Activated CD8-positive, alpha-beta T cell treated with anti-CD3 and anti-CD28 coated beads, Interleukin-2, amount 10 ng/mL, durations not matched to agents 7 days and 5 days (primary cell): Measurements from ENCODE around the gene BCAR1. TPM values are rescaled to one million over a fixed set of nuclear protein-coding genes. Genes with fewer than 3 reads are reported as not detected.
"Not testable (repeated sequence)": the region's sequence is repeated elsewhere in the genome, so short reads cannot be mapped to it uniquely, and the experiment has no call there.

Source experiments
- ATAC-seq: fragments of 150-1000 bp; cut with Tn5 transposase; one replicate; pipeline ENCODE4 v1.10.0; 2021; ENCODE audit warnings: moderate library complexity
- CTCF ChIA-PET: fragments of 350-600 bp; sonication (Branson Sonifier 250); formaldehyde crosslinking; loops from one replicate; lab custom pipeline; 2021; ENCODE audit warnings: antibody characterized with exemption; lab: Charles Lee
- POLR2A ChIA-PET: fragments of 350-600 bp; sonication (Branson Sonifier 250); formaldehyde crosslinking; loops from one replicate; lab custom pipeline; 2021; ENCODE audit warnings: antibody characterized with exemption; lab: Charles Lee
- DNase-seq: peaks from one replicate; pipeline ENCODE4 v3.0.0-alpha.2; 2020
- H3K27ac Mint-ChIP-seq: one replicate; pipeline ENCODE4 v1.8.0; 2021; ENCODE audit warnings: mild to moderate bottlenecking, mixed read lengths
- H3K27me3 Mint-ChIP-seq: one replicate; pipeline ENCODE4 v1.8.0; 2021; ENCODE audit warnings: low read depth, mixed read lengths
- H3K36me3 Mint-ChIP-seq: one replicate; pipeline ENCODE4 v1.8.0; 2021; ENCODE audit warnings: low read depth, mixed read lengths
- H3K4me1 Mint-ChIP-seq: one replicate; pipeline ENCODE4 v1.8.0; 2021; ENCODE audit warnings: low read depth, mixed read lengths
- H3K4me3 Mint-ChIP-seq: one replicate; pipeline ENCODE4 v1.8.0; 2021; ENCODE audit warnings: mild to moderate bottlenecking, mixed read lengths
- H3K9me3 Mint-ChIP-seq: one replicate; pipeline ENCODE4 v1.8.0; 2022; ENCODE audit warnings: mixed read lengths; ENCODE audit not compliant: insufficient read depth
- total RNA-seq, 2 experiments: library from RNA; stranded (reverse); gene quantifications; one replicate each; pipeline ENCODE4 v1.2.3, GENCODE V29; 2021

The BCAR1 gene
- total RNA-seq, 2 experiments from 2014 or later, result 0.08 TPM; not detected in 1

DNA sequence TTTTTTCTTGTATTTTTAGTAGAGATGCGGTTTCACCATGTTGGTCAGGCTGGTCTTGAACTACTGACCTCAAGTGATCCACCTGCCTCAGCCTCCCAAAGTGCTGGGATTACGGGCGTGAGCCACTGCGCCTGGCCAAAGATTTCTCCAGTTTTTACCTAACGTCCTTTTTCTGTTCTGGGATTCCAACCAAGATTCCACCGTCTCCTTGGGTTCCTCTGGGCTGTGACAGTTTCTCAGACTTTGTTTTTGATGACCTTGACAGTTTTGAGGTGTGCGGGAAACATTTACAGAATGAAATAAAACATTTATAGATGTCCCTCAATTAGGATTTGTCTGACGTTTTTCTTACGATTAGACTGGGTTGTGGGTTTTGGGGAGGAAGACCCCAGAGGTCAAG is 17.9 kb upstream of the BCAR1 start:
- ATAC-seq, POLR2A ChIA-PET, H3K4me1 Mint-ChIP-seq, H3K36me3 Mint-ChIP-seq, H3K9me3 Mint-ChIP-seq, CTCF ChIA-PET, H3K27ac Mint-ChIP-seq, H3K4me3 Mint-ChIP-seq, DNase-seq: not testable (repeated sequence)
- H3K27me3 Mint-ChIP-seq, result peaks cover 38% of the 10 kb centered on the region

DNA sequence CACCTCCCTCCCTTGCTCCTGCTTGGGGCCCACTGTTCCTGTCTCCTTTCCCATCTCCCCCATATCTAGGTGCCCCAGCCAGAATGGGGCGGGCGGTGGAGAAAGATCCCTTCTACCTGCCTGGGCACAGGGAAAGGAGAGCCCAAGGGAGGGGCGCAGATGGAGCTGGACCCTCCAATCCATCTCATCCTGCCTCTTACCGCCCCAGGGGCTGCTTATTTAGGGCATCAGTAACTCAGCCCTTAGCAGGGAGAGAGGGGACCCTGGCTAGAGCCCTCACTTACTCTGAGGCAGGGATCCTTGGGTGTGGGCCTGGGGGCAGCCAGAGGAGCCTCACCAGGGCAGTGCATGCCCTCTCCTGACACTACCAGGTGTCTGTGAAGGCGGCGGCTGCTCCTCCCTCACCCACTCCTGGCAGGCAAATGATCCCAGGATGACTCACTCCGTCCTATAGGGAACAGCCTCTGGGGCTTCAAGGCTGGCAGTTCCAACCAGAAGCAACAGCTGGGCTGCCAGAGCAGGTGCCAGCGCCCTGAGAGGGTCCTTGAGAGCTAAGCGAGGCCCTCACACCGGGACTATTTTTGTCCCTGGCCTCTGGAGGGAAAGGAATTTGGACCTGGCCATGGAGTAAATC is 16.3 kb upstream of the BCAR1 start:
- ATAC-seq (no peak), DNase-seq (no peak)
- Mint-ChIP-seq H3K27me3 (peaks cover 43% of the 10 kb centered on the region), H3K4me3 (no peak overlapping the region), H3K27ac (no peak overlapping the region), H3K9me3 (no peaks in the 10 kb centered on the region), H3K36me3 (no peaks in the 10 kb centered on the region), H3K4me1 (peaks cover 3% of the 10 kb centered on the region)
- ChIA-PET CTCF (interaction anchor here (1.3 kb wide), 1 partner anchor 69 kb away, joined by 3 read pairs; no protein-coding TSS in a partner anchor), POLR2A (no interaction called here)

DNA sequence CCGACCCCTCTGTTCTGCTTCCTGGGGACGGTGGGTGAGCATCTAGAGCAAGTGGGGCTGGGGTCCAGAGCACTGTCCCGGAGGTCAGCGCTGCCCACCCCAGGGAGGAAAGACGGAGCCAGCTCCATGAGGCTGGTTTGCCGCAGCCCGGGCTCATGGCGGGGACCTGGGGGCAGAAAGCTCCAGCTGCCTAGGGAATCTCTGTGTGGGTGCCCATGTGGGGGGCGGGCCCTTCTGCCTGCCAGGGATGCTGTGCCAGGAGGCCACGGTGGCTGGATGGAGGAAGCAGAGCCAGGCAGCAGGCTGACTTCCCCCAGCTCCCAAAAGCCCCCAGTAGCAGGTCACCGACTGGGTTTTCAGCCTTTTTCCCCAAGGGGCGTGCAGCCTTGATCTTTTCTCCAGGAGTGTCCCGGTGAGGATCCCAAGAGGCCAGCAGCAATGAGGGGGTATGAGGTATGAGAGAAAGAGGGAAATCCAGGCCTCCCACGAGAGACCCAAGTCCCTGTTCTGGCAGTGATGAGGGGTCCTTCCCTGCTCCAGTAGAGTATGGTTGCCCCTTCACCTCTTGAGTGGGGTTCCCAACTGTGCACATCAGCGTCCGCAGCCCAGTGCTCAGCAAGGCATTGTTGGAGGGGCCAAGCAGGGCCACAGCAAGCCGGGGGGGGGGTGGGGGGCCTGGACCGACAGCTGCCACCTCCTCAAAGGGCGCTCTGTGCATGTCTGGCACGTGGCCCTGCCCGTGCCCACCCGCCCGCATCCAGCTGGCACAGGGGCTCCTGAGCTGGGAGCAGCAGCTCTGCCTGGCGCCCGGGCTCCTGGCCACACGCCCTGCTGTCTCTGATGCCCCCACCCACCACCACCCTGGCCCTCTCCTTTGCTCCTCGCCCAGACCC is 15.6 kb upstream of the BCAR1 start:
- ATAC-seq (no peak), DNase-seq (no peak)
- Mint-ChIP-seq H3K4me3 (no peak overlapping the region), H3K4me1 (peaks cover 3% of the 10 kb centered on the region), H3K9me3 (no peaks in the 10 kb centered on the region), H3K36me3 (no peaks in the 10 kb centered on the region), H3K27me3 (peaks cover 44% of the 10 kb centered on the region), H3K27ac (no peak overlapping the region)
- CTCF ChIA-PET, result no interaction called here
- POLR2A ChIA-PET, result no interaction called here

DNA sequence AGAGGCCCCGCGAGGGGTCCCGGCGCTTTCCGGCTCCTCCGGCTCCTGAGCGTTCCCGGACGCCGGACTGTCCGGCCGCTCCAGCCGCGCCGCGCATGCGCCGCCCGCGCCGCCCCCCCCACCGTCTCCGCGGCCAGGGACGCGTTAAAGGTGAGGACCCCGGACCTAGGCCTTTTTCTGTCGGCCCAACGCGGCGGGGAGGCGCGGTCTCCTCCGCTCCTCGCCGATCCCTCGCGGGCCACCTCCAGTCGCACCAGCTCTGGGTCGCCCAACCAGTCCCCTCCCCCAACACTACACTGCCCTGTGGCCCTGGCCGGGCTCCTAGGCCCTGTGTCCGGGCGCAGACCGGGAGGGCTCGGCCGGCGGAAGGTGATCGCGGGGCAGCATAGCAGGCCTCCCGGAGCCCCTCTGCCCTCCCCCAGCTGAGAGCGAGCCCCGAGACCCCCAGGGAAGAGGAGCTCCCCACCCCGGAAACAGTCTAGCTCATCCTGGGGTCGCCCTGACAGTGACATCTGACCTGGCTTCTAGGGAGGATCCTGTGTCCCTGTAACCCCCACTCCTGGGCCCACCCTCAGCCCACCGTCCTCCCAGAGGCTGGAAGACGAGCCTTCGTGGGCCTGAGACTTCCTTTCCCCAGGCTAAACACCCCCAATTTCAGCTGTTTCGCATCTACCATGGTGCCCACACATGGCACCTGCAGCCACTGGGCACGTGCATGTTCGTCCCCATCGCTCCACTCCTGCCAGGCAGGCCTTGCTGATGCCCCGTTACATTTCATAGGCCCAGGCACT is 14.7 kb upstream of the BCAR1 start:
- H3K4me3 Mint-ChIP-seq, result peak overlapping the region; percentile 23
- no peak for DNase-seq
- peaks cover 47% of the 10 kb centered on the region for H3K27me3 Mint-ChIP-seq

DNA sequence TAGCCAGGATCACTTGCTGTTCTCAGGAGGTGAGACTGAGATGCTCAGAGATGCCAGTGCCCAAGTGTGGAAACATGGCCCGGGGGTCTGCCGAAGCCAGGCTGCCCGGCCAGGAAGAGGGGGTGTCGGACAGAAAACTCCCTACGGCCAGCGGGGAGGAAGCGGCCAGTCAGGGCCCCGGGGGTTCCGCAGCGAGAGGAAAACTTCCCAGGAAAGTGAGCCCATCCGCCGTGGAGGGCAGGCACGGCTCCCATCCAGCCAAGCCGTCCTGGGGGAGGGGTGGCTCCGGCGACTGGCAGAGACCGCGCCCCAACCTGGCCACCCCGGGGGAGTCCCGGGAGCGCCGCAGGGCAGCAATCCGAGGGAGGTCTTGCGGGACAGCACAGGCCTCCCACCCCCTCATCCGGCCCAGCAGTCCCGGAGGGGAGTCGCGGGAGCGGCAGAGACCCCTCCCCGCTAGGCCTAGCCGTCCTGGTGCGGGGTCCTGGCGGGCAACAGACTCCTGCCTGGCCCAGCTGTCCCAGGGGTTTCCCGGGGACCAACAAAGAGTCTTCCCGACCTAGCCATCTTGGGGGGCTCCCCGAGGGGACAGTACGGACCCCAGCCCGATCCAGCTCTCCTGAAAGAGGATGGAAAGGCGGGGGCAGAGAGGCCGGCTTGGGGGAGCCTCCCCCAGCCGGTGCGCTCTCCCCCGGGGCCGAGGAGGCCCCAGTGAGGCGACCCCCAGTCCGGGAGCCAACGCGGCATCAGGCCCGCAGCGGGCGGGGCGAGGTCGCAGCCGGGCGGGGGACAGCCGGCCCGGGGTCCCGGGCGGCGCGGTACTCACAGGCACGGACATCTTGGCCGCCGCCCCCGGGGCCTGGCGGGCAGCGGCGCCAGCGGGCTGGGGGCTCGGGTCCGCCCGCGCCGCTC is 13.8 kb upstream of the BCAR1 start:
- no peak for ATAC-seq
- no peaks in the 10 kb centered on the region for H3K9me3 Mint-ChIP-seq
- H3K27ac Mint-ChIP-seq, result no peak overlapping the region
- POLR2A ChIA-PET, result no interaction called here
- H3K4me3 Mint-ChIP-seq, result no peak overlapping the region
- CTCF ChIA-PET, result no interaction called here
- DNase-seq, result no peak
- H3K36me3 Mint-ChIP-seq, result no peaks in the 10 kb centered on the region
- H3K27me3 Mint-ChIP-seq, result peaks cover 52% of the 10 kb centered on the region
- H3K4me1 Mint-ChIP-seq, result peaks cover 3% of the 10 kb centered on the region

More for the DNA sequence above, 14.7 kb upstream of the BCAR1 start:
- no peak overlapping the region for H3K27ac Mint-ChIP-seq
- peaks cover 3% of the 10 kb centered on the region for H3K4me1 Mint-ChIP-seq
- ATAC-seq, result no peak
- no peaks in the 10 kb centered on the region for H3K9me3 Mint-ChIP-seq
- H3K36me3 Mint-ChIP-seq, result no peaks in the 10 kb centered on the region
- ChIA-PET CTCF (no interaction called here), POLR2A (no interaction called here)

DNA sequence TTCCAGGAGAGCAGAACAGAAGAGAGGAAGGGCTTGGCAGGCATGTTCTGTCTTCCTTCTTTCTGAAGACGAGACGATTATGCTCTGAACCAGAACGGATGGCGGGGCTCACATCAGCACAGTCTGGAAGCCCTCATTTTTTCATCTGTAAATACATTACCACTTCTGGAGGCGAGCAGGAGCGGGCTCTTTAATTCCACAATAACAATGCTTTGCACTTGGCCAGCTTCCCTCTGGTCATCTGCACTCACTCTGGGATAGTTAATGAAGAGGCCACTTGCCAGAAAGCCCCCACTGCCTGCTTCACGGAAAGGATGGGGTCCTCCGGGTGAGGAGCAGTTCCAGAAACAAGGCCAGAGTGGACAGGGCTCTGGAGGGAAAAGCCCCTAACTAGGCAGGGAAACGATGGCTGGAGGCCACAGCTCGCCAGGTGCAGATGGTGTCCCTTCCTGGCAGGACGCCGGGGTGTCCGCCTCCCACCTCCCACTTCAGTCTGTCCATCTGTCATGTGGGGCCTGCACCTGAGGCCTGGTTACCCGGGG is 13.1 kb upstream of the BCAR1 start:
- Mint-ChIP-seq H3K27ac (no peak overlapping the region), H3K4me1 (peaks cover 3% of the 10 kb centered on the region), H3K9me3 (no peaks in the 10 kb centered on the region), H3K4me3 (no peak overlapping the region), H3K36me3 (no peaks in the 10 kb centered on the region), H3K27me3 (peaks cover 49% of the 10 kb centered on the region)
- DNase-seq (no peak), ATAC-seq (no peak)
- ChIA-PET POLR2A (no interaction called here), CTCF (no interaction called here)

DNA sequence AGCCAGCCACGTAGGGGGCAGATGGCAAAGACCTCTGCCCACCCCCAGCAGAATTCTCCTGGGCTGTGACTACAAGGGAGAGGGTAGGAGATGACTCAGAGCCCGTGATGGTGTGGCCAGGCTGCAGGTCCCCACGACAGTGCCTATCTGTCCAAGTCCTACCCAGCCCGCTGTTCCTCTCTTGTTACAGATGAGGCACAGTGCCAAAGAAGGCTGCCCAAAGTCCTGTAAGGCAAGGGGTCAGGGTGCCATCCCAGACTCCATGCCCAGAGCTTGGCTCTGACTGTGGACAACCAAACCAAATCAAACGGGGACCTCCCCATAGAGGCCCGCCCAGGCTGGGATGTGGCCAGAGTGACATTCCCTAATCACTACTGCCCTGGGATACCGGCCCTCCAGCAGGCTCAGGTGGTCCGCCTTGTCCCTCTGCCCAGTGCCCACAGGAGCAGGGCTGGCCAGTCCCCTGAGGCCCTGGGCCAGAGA is 12.6 kb upstream of the BCAR1 start:
- H3K4me3 Mint-ChIP-seq, result no peak overlapping the region
- CTCF ChIA-PET, result no interaction called here

DNA sequence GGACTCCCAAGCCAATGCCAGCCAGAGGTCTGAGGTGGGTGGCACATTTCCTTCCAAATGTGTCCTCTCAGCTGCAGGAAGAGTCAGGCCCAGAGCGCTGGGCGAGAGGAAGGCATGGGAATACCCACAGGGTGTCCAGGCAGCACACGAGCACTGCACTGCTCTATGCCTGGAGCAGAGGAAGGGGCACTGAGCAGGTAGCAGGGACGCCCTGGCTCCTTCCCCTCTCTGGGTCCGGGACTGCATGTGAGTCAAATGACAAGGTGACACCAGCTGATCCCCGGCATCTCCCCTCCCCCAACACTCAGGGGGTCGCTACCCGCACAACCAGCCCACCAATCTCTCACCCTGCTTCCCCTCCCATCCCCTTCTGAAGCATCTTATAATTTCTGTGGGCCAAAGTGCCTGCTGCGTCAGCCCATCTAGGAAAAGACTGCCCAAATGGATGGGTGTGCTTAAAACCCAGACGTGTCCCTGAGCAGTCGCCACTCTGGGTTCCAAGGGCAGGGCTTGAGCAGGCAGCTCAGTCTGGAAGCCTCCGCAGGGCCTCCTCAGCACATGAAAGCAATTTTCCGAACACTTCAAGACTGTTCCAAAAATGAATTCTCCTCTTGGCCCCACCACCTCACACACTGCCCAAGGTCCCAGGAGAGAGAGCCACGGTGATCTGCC is 12.0 kb upstream of the BCAR1 start:
- Mint-ChIP-seq H3K4me1 (peaks cover 3% of the 10 kb centered on the region), H3K4me3 (no peak overlapping the region), H3K36me3 (no peaks in the 10 kb centered on the region), H3K27me3 (peaks cover 52% of the 10 kb centered on the region), H3K9me3 (no peaks in the 10 kb centered on the region), H3K27ac (no peak overlapping the region)
- ATAC-seq, result no peak
- ChIA-PET POLR2A (no interaction called here), CTCF (interaction anchor here (1.3 kb wide), 1 partner anchor 30 kb away, joined by 3 read pairs; no protein-coding TSS in a partner anchor)
- no peak for DNase-seq

More for the DNA sequence above, 12.6 kb upstream of the BCAR1 start:
- no peaks in the 10 kb centered on the region for H3K36me3 Mint-ChIP-seq
- peaks cover 3% of the 10 kb centered on the region for H3K4me1 Mint-ChIP-seq
- no peak for ATAC-seq
- POLR2A ChIA-PET, result no interaction called here
- DNase-seq, result no peak
- H3K27ac Mint-ChIP-seq, result no peak overlapping the region
- peaks cover 51% of the 10 kb centered on the region for H3K27me3 Mint-ChIP-seq
- no peaks in the 10 kb centered on the region for H3K9me3 Mint-ChIP-seq

DNA sequence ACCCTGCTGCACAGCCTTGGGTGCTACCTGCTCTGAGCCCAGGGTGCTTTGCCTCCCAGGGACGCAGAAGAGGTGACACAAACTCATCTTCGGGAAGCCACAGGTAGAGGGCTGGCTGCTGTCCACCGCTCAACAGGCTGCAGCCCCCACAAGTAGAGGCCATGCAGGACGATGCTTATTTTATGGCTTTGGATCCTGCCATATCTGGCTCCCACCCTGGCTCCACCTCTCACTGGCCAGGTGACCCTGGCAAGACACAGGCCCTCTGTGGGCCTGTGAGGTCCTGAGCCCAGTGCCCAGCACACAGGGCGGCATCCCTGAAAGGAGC is 11.3 kb upstream of the BCAR1 start:
- Mint-ChIP-seq H3K36me3 (no peaks in the 10 kb centered on the region), H3K4me3 (no peak overlapping the region), H3K4me1 (peaks cover 3% of the 10 kb centered on the region), H3K27me3 (peaks cover 58% of the 10 kb centered on the region), H3K9me3 (no peaks in the 10 kb centered on the region), H3K27ac (no peak overlapping the region)
- ChIA-PET POLR2A (no interaction called here), CTCF (interaction anchor here (1.3 kb wide), 1 partner anchor 29 kb away, joined by 3 read pairs; no protein-coding TSS in a partner anchor)
- ATAC-seq, result no peak
- no peak for DNase-seq

DNA sequence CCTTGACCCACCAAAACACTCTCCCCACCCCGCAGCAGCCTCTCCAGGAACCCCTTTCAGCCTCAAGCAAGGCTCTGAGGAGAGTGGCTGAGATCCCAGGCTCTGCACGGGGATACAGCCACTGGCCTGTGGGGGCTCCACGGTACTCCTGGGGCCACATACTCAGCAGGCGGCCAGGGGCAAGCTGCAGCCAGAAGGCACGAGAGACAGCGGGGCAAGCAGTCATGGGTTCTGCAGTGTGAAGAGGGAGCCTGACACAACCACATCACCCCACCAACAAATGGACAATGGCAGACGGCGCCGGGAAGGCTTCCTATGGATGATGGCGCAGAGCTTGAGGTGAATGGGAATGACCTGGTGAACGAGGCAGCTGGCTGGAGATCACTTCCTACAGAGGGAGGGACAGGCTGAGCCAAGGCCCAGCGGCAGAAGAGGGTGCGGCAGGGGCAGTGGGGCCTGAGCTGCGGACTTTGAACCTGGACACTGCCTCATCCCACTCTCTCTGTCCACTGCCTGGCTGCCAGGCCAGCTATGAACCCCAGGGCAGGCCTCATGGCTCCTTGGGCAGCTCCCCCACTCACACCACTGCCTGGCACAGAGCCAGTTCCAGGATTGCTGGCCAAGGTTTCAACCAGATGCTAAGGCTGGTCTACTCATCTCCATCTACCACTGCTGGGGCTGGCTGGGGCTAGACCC is 10.8 kb upstream of the BCAR1 start:
- CTCF ChIA-PET, result interaction anchor here (1.3 kb wide), 1 partner anchor 29 kb away, joined by 3 read pairs; no protein-coding TSS in a partner anchor
- ATAC-seq (no peak), DNase-seq (no peak)
- Mint-ChIP-seq H3K36me3 (no peaks in the 10 kb centered on the region), H3K9me3 (no peaks in the 10 kb centered on the region), H3K4me3 (no peak overlapping the region), H3K27ac (no peak overlapping the region), H3K27me3 (peaks cover 58% of the 10 kb centered on the region), H3K4me1 (peaks cover 3% of the 10 kb centered on the region)
- POLR2A ChIA-PET, result no interaction called here
